ENCODE measurements around the gene BRS3.

- TF ChIP-seq CTCF (IDR thresholded peaks at IDR 0.05; ENCODE audit: low read depth, low read length) (no peak), MAX (IDR thresholded peaks at IDR 0.05; ENCODE audit: low read depth, low read length) (no peak), POLR2A (IDR thresholded peaks at IDR 0.05; ENCODE audit: extremely low read depth, insufficient read length) (no peak), MYC (IDR thresholded peaks at IDR 0.05; ENCODE audit: low read depth, low read length) (no peak)
Measured at GRCh38 chrX:136538811-136539210, 51.1 kb downstream of the BRS3 start.

Measured in NB4 (cell line).